ENCODE data around the gene ATF7. TPM values are rescaled to one million over a fixed set of nuclear protein-coding genes. Genes with fewer than 3 reads are reported as not detected.

ATF7 gene
- total and polyA plus RNA-seq, 2 of the 4 experiments (the other 2 are of a cell fraction) = 7.0 to 16.3 TPM

DNA sequence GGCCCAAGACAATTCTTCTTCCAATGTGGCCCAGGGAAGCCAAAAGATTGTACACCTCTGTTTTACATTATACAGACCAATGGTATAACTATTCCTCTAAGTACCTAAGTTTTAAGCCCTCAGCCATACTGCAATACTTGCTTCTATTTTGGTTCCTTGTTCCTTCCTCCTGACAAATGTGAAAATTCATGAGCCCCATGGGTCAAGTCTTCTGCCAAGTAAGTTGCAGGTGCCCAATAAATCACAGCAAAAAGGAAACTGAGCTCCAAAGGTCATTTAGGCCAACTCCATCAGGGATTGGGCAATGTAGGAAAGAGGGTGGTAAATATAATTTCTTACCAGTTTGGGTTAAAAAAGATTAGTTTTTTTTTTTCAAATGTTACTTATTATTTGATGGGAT lies 61.2 kb downstream of the ATF7 start:
- no peak overlapping the region for H3K14ac ChIP-seq (replicated peaks; ENCODE audit: low read depth, low read length)
- no peak overlapping the region for H3K56ac ChIP-seq (ENCODE audit: extremely low read depth, insufficient read depth, low read length)
- ChIA-PET POLR2A (ENCODE audit: unreplicated experiment) (no interaction called here), CTCF (no interaction called here)
- peaks cover 9% of the 10 kb centered on the region for H3K4me1 ChIP-seq (ENCODE audit: control insufficient read depth, insufficient read depth, low read length)
- no peak overlapping the region for H3K18ac ChIP-seq (ENCODE audit: low read depth, low read length)
- no peak overlapping the region for H3K4me3 ChIP-seq (ENCODE audit: insufficient read depth, low read depth, low read length)
- H3K4me2 ChIP-seq (ENCODE audit: low read depth, low read length) = no peak overlapping the region
- H2BK5ac ChIP-seq (ENCODE audit: low read depth, low read length, poor library complexity, severe bottlenecking) = no peak overlapping the region
- H3K9ac ChIP-seq (ENCODE audit: low read depth, low read length) = no peak overlapping the region
- no peaks in the 10 kb centered on the region for H3K9me3 ChIP-seq (ENCODE audit: control insufficient read depth, insufficient read depth, low read length)
- dilution Hi-C loops (cut with HindIII; ENCODE audit: low sequenced_read_pairs, unreplicated experiment) (no loop called here), in situ Hi-C loops (cut with MboI; ENCODE audit: low sequenced_read_pairs) (no loop called here), intact Hi-C loops (cut with micrococcal nuclease) (no loop called here)
- no peak overlapping the region for H4K5ac ChIP-seq (ENCODE audit: low read depth, low read length)
- BruUV-seq (replicated peaks) = no TSS peak
- no peak overlapping the region for H2BK20ac ChIP-seq (ENCODE audit: low read depth, low read length)
- no peak overlapping the region for H2BK15ac ChIP-seq (ENCODE audit: low read depth, low read length)
- H3K9me1 ChIP-seq (ENCODE audit: insufficient read depth, low read length) = 0 out of 2 replicates have a peak, but pooled peaks cover 2% of the 10 kb centered on the region
- H2AK9ac ChIP-seq (replicated peaks; ENCODE audit: low read depth, low read length, poor library complexity) = no peak overlapping the region
- H3K27ac ChIP-seq (ENCODE audit: insufficient read depth, low read length) = no peak overlapping the region
- H3K27me3 ChIP-seq (ENCODE audit: control insufficient read depth, insufficient read depth, low read length) = no peaks in the 10 kb centered on the region
- ATAC-seq (ENCODE audit: low read depth) = no peak
- H3K23ac ChIP-seq (ENCODE audit: low read depth, low read length) = no peak overlapping the region
- H4K91ac ChIP-seq (ENCODE audit: insufficient read depth, low read depth, low read length) = no peak overlapping the region
- no peak overlapping the region for H2AK5ac ChIP-seq (ENCODE audit: low read depth, low read length)
- DNase-seq = no peak
- no peak overlapping the region for H4K8ac ChIP-seq (ENCODE audit: low read depth in 2 of 2, low read length in 2 of 2)
- no peak overlapping the region for H2BK120ac ChIP-seq (ENCODE audit: low read depth, low read length)
- peaks cover 77% of the 10 kb centered on the region; the same call in 1 of the 2 replicates for H4K20me1 ChIP-seq (ENCODE audit: insufficient read depth, low read length)
- H2AFZ ChIP-seq (replicated peaks; ENCODE audit: low read length, poor library complexity) = no peak overlapping the region
- TF ChIP-seq MAFK (IDR thresholded peaks at IDR 0.05; ENCODE audit: low read depth, low read length) = no peak
- no peak for TF ChIP-seq BHLHE40 (IDR thresholded peaks at IDR 0.05; ENCODE audit: low read depth, low read length)
- TF ChIP-seq, protein P1, sequence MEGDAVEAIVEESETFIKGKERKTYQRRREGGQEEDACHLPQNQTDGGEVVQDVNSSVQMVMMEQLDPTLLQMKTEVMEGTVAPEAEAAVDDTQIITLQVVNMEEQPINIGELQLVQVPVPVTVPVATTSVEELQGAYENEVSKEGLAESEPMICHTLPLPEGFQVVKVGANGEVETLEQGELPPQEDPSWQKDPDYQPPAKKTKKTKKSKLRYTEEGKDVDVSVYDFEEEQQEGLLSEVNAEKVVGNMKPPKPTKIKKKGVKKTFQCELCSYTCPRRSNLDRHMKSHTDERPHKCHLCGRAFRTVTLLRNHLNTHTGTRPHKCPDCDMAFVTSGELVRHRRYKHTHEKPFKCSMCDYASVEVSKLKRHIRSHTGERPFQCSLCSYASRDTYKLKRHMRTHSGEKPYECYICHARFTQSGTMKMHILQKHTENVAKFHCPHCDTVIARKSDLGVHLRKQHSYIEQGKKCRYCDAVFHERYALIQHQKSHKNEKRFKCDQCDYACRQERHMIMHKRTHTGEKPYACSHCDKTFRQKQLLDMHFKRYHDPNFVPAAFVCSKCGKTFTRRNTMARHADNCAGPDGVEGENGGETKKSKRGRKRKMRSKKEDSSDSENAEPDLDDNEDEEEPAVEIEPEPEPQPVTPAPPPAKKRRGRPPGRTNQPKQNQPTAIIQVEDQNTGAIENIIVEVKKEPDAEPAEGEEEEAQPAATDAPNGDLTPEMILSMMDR (conservative IDR thresholded peaks at IDR 0.05; ENCODE audit: low read depth, low read length) = no peak
- TF ChIP-seq RAD21 (IDR thresholded peaks at IDR 0.05; ENCODE audit: low read length) = no peak
- no peak for TF ChIP-seq RCOR1 (IDR thresholded peaks at IDR 0.05; ENCODE audit: insufficient replicate concordance, low read length)
- TF ChIP-seq POLR2A (IDR thresholded peaks at IDR 0.05; ENCODE audit: low read depth, low read length) = no peak
- no peak for TF ChIP-seq CEBPB (IDR thresholded peaks at IDR 0.05; ENCODE audit: low read depth, low read length)
- TF ChIP-seq, protein P2, sequence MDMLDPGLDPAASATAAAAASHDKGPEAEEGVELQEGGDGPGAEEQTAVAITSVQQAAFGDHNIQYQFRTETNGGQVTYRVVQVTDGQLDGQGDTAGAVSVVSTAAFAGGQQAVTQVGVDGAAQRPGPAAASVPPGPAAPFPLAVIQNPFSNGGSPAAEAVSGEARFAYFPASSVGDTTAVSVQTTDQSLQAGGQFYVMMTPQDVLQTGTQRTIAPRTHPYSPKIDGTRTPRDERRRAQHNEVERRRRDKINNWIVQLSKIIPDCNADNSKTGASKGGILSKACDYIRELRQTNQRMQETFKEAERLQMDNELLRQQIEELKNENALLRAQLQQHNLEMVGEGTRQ (IDR thresholded peaks at IDR 0.05; ENCODE audit: low read depth, low read length) = no peak
- no peak for TF ChIP-seq MXI1 (IDR thresholded peaks at IDR 0.05; ENCODE audit: borderline replicate concordance, low read depth, low read length)
- TF ChIP-seq, protein P3, sequence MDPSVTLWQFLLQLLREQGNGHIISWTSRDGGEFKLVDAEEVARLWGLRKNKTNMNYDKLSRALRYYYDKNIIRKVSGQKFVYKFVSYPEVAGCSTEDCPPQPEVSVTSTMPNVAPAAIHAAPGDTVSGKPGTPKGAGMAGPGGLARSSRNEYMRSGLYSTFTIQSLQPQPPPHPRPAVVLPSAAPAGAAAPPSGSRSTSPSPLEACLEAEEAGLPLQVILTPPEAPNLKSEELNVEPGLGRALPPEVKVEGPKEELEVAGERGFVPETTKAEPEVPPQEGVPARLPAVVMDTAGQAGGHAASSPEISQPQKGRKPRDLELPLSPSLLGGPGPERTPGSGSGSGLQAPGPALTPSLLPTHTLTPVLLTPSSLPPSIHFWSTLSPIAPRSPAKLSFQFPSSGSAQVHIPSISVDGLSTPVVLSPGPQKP (IDR thresholded peaks at IDR 0.05; ENCODE audit: borderline replicate concordance, low read depth, low read length) = no peak
- TF ChIP-seq RFX5 (IDR thresholded peaks at IDR 0.05; ENCODE audit: low read depth, low read length) = no peak
- TF ChIP-seq SMC3 (IDR thresholded peaks at IDR 0.05; ENCODE audit: low read depth, low read length) = no peak
- no peak for TF ChIP-seq MAZ (IDR thresholded peaks at IDR 0.05; ENCODE audit: borderline replicate concordance, low read depth, low read length)
- TF ChIP-seq FOS (IDR thresholded peaks at IDR 0.05; ENCODE audit: low read depth, low read length) = no peak
- TF ChIP-seq CHD1 (IDR thresholded peaks at IDR 0.05; ENCODE audit: low read depth, low read length) = no peak
- no peak for TF ChIP-seq NFE2L2 (IDR thresholded peaks at IDR 0.05; ENCODE audit: low read depth, low read length)
- peaks cover 17 to 35% of the 10 kb centered on the region in 2 experiments for H3K79me1 ChIP-seq (ENCODE audit: low read depth in 1 of 2, low read length in 2 of 2)
- no peaks in the 10 kb centered on the region for H3K36me3 ChIP-seq (ENCODE audit: control insufficient read depth, insufficient read depth, low read length)
- H3K4ac ChIP-seq (ENCODE audit: low read depth, low read length) = no peak overlapping the region

Data from IMR-90 (cell line).